ENCODE measurements around the gene EXOC3L1. TPM values are rescaled to one million over a fixed set of nuclear protein-coding genes. Genes with fewer than 3 reads are reported as not detected.

Gene EXOC3L1
- total and polyA plus RNA-seq, 2 of the 13 experiments (the other 11 are each of a cell fraction or from before 2014, with no cell fraction given): 0.12 TPM; not detected in 1

GRCh38 chr16:67207249-67208091 lies 17.5 kb upstream of the EXOC3L1 start (continued):
- TF ChIP-seq ZNF362 (CRISPR knock-in tag; IDR thresholded peaks at IDR 0.05; ENCODE audit: borderline replicate concordance) (no peak), CERS6 (CRISPR knock-in tag; IDR thresholded peaks at IDR 0.05) (no peak), POGZ (CRISPR knock-in tag; IDR thresholded peaks at IDR 0.05) (no peak), ZNF770 (CRISPR knock-in tag; IDR thresholded peaks at IDR 0.05) (no peak), ZNF235 (CRISPR knock-in tag; IDR thresholded peaks at IDR 0.05; ENCODE audit: borderline replicate concordance) (no peak), GFI1 (CRISPR knock-in tag; IDR thresholded peaks at IDR 0.05; ENCODE audit: borderline replicate concordance) (no peak), ZNF335 (CRISPR knock-in tag; IDR thresholded peaks at IDR 0.05) (no peak), HHEX (CRISPR knock-in tag; IDR thresholded peaks at IDR 0.05) (no peak), ZNF574 (CRISPR knock-in tag; IDR thresholded peaks at IDR 0.05) (no peak; the same call in 1 of the 2 replicates), ZNF33B (CRISPR knock-in tag; IDR thresholded peaks at IDR 0.05) (no peak), ZFAT (CRISPR knock-in tag; conservative IDR thresholded peaks at IDR 0.05) (no peak), CC2D1A (CRISPR knock-in tag; IDR thresholded peaks at IDR 0.05) (no peak), ZEB1 (IDR thresholded peaks at IDR 0.05; ENCODE audit: insufficient replicate concordance, low read depth) (no peak), ZNF24 (IDR thresholded peaks at IDR 0.05) (no peak), ZBTB7A (CRISPR knock-in tag; IDR thresholded peaks at IDR 0.05) (peak; percentile 26; the same call in 1 of the 2 replicates), STAG1 (CRISPR knock-in tag; IDR thresholded peaks at IDR 0.05) (no peak), IKZF5 (CRISPR knock-in tag; IDR thresholded peaks at IDR 0.05) (no peak), ZBTB44 (CRISPR knock-in tag; IDR thresholded peaks at IDR 0.05) (no peak), RFX1 (IDR thresholded peaks at IDR 0.05) (no peak), XBP1 (CRISPR knock-in tag; IDR thresholded peaks at IDR 0.05) (no peak)

Data from HepG2 (cell line).